Ascending aorta (tissue), 2 donors: Measurements from ENCODE around the gene ST6GALNAC3. TPM values are rescaled to one million over a fixed set of nuclear protein-coding genes. Genes with fewer than 3 reads are reported as not detected.

Experiments used
- DNase-seq, 2 donors: peaks; one replicate each; pipeline ENCODE4 v3.0.0-alpha.2; 2019; ENCODE audit warnings: low spot score in 2 of 2
- H3K27ac ChIP-seq, 2 donors: fragments of 200-600 bp; sonication (generic); one replicate each; pipeline ENCODE4 v1.5.1; 2016 to 2017; ENCODE audit warnings: mild to moderate bottlenecking in 1 of 2
- H3K27me3 ChIP-seq: fragments of 200-600 bp; sonication (generic); one replicate; pipeline ENCODE4 v1.5.1; 2017
- H3K36me3 ChIP-seq, 2 donors: fragments of 200-600 bp; sonication (generic); one replicate each; pipeline ENCODE4 v1.5.1; 2016
- H3K4me1 ChIP-seq, 2 donors: fragments of 200-600 bp; sonication (generic); one replicate each; pipeline ENCODE4 v1.5.1; 2016 to 2017; ENCODE audit warnings: mild to moderate bottlenecking in 1 of 2
- H3K4me3 ChIP-seq, 2 donors: fragments of 200-600 bp; sonication (generic); one replicate each; pipeline ENCODE4 v1.5.1; 2016 to 2017; ENCODE audit warnings: mild to moderate bottlenecking in 1 of 2
- H3K9me3 ChIP-seq, 2 donors: fragments of 200-600 bp; sonication (generic); one replicate each; pipeline ENCODE4 v1.5.1; 2016
- intact Hi-C: fragments of 100-400 bp; cut with DNase I; formaldehyde crosslinking; loops from one replicate; pipeline ENCODE4 v1.15.1; 2023
- total RNA-seq: library from RNA; depleted of rRNA; stranded (reverse); fragments of >200 nt; gene quantifications from one replicate; pipeline ENCODE4 v1.1.0, GENCODE V29; 2016
- TF ChIP-seq, protein P1 (sequence below), 3 experiments: fragments of 200-600 bp in 2 of 3; fragments of 450-650 bp in 1 of 3; sonication (generic) in 2 of 3; IDR thresholded peaks; one replicate each; pipeline ENCODE4 v1.5.1; 2016 to 2019; ENCODE audit warnings: antibody characterized with exemption in 3 of 3, mild to moderate bottlenecking in 1 of 3, moderate library complexity in 1 of 3

ST6GALNAC3 gene
- total RNA-seq, 1 donor from 2014 or later, result 34.5 TPM

DNA sequence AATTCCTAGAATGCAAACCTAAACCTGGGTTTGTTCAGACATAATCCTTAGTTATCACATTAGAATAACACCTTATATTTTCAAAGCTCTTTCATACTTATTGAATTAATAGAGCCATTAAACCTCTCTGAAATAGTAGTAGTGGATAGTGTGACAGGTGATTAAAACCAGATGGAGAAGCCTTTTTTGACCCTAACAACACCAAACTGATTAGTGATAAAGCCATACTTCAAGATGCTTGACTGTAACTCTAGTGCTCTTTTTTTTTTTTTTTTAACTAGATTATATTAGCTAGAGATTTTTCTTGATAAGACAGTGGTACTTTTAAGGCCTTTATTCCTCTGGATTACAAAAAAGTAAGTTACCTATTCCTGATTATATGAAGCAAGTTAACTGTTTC lies 190.1 kb downstream of the ST6GALNAC3 start:
- H3K9me3 ChIP-seq, result no peaks in the 10 kb centered on the region
- no peaks in the 10 kb centered on the region for H3K36me3 ChIP-seq
- intact Hi-C loops, result no loop called here

DNA sequence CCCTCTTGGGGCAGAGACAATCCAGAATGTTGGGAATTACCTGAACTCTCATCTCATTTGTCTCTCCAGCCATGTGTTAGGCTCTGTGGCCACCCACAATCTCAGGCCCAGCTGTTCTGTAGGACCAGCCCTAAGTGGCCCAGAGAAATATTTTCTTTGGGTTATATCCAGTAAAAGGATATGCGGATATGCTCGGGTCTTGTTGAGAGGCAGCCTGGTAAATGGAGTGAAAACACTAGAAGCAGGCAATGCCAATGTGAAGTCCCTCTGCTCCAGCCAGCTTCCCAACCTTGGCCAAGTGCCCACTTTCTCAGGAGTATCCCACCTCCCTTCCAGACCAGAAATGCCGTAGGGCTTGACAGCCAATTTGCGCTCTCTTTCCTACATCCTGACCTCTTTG lies 192.2 kb downstream of the ST6GALNAC3 start:
- TF ChIP-seq, protein P1, sequence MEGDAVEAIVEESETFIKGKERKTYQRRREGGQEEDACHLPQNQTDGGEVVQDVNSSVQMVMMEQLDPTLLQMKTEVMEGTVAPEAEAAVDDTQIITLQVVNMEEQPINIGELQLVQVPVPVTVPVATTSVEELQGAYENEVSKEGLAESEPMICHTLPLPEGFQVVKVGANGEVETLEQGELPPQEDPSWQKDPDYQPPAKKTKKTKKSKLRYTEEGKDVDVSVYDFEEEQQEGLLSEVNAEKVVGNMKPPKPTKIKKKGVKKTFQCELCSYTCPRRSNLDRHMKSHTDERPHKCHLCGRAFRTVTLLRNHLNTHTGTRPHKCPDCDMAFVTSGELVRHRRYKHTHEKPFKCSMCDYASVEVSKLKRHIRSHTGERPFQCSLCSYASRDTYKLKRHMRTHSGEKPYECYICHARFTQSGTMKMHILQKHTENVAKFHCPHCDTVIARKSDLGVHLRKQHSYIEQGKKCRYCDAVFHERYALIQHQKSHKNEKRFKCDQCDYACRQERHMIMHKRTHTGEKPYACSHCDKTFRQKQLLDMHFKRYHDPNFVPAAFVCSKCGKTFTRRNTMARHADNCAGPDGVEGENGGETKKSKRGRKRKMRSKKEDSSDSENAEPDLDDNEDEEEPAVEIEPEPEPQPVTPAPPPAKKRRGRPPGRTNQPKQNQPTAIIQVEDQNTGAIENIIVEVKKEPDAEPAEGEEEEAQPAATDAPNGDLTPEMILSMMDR (IDR thresholded peaks at IDR 0.05), result no peak
- H3K9me3 ChIP-seq, result no peaks in the 10 kb centered on the region
- H3K36me3 ChIP-seq, result no peaks in the 10 kb centered on the region
- no peaks in the 10 kb centered on the region for H3K27me3 ChIP-seq
- H3K27ac ChIP-seq, result no peak overlapping the region
- H3K4me3 ChIP-seq, result no peak overlapping the region
- no peak for DNase-seq
- H3K4me1 ChIP-seq, result no peaks in the 10 kb centered on the region
- intact Hi-C loops, result no loop called here

More for the DNA sequence above, 190.1 kb downstream of the ST6GALNAC3 start:
- no peaks in the 10 kb centered on the region for H3K27me3 ChIP-seq
- no peak for DNase-seq
- TF ChIP-seq, protein P1 (IDR thresholded peaks at IDR 0.05), result no peak
- H3K4me3 ChIP-seq, result no peak overlapping the region
- no peak overlapping the region for H3K27ac ChIP-seq
- H3K4me1 ChIP-seq, result no peaks in the 10 kb centered on the region

DNA sequence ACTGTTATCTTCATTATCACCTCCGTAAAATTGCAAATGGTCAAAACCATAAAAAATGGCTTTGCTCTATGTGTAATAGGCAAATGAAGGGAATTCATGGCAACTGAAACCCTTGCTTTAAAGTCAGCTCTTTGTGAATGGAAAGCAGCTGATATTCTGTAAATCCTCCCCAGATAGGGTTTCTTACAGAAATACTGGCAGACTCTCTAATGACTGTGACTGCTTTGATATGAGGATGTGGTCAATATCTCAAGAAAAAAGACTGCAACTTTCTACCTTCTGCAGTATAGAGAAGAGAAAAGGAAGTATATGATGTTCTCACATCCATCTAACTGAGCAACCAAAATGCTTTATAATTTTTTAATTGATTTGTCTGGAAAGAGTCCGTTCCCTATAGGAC lies 193.1 kb downstream of the ST6GALNAC3 start:
- no peak for DNase-seq
- no peaks in the 10 kb centered on the region for H3K27me3 ChIP-seq
- intact Hi-C loops, result no loop called here
- H3K27ac ChIP-seq, result no peak overlapping the region
- no peaks in the 10 kb centered on the region for H3K4me1 ChIP-seq
- TF ChIP-seq, protein P1 (IDR thresholded peaks at IDR 0.05), result no peak
- H3K36me3 ChIP-seq, result no peaks in the 10 kb centered on the region
- H3K4me3 ChIP-seq, result no peak overlapping the region
- no peaks in the 10 kb centered on the region for H3K9me3 ChIP-seq

DNA sequence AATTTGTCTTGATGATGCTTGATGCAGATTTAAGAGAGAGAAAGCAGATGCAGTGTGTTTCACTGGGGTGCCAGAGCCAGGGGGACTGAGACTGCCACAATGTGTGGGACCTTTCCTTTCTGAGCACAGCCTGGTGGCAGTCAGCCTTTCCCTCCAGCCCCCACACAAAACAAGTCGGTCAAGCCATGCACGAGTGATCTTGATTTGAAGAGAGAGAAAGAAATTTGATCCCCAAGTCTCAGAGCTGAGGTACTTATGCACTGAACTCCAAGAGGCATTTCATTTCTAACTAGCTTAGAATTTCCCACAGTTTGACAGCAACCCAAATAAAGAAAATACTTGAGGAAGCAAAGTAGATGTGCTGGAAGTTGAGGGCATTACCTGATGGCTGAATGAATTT lies 193.8 kb downstream of the ST6GALNAC3 start:
- no peaks in the 10 kb centered on the region for H3K9me3 ChIP-seq
- no peak for DNase-seq
- no peak overlapping the region for H3K4me3 ChIP-seq
- no peaks in the 10 kb centered on the region for H3K4me1 ChIP-seq
- no peaks in the 10 kb centered on the region for H3K27me3 ChIP-seq
- intact Hi-C loops, result no loop called here
- H3K36me3 ChIP-seq, result no peaks in the 10 kb centered on the region
- no peak overlapping the region for H3K27ac ChIP-seq
- TF ChIP-seq, protein P1 (IDR thresholded peaks at IDR 0.05), result no peak

DNA sequence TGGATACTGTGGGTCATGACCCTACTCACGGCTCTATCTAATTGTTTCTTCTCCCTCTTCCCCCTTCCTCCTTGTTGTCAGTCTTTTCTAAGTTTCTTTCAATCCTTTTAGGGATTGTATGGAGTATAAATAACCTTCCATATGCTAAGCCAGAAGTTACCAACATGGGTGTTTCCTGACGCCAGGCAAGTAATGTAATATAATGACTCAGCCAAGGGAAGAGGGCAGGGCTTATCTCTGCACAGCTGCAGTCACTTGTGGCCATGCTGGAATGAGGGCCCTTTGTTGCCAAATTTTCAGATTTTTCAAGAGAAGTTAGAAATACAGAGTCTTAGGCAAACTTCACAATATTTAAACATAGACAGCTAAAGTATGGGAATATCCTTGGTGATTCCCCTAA lies 194.6 kb downstream of the ST6GALNAC3 start:
- H3K36me3 ChIP-seq, result no peaks in the 10 kb centered on the region
- no peaks in the 10 kb centered on the region for H3K9me3 ChIP-seq
- intact Hi-C loops, result no loop called here
- TF ChIP-seq, protein P1 (IDR thresholded peaks at IDR 0.05), result no peak
- H3K4me3 ChIP-seq, result no peak overlapping the region
- no peak overlapping the region for H3K27ac ChIP-seq
- no peaks in the 10 kb centered on the region for H3K4me1 ChIP-seq
- no peaks in the 10 kb centered on the region for H3K27me3 ChIP-seq
- no peak for DNase-seq

DNA sequence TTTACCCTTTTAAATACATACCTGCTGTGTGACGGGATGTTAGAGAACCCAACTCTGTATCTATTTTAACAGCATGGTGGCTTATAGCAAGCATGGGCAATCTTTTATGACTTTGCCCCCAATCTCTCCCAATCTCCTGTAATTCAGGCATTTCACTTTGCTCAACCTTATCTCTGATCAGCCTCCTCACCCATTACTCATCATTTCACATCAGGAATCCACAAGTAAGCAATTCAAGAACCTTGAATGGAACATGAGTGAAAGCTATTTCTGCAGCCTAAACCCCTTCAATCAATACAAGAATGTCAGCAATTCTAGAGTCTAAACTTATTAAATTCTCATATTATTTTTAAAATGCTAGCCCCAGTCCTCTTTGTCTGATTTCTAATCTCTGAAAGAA lies 199.8 kb downstream of the ST6GALNAC3 start:
- Histone ChIP-seq H3K36me3 (no peaks in the 10 kb centered on the region), H3K4me1 (no peaks in the 10 kb centered on the region), H3K9me3 (no peaks in the 10 kb centered on the region), H3K27ac (no peak overlapping the region), H3K27me3 (no peaks in the 10 kb centered on the region), H3K4me3 (no peak overlapping the region)
- intact Hi-C loops, result no loop called here
- no peak for DNase-seq
- TF ChIP-seq, protein P1 (IDR thresholded peaks at IDR 0.05), result no peak
